GM23248 (cell line): ENCODE data around the gene CARS1. TPM values are rescaled to one million over a fixed set of nuclear protein-coding genes. Genes with fewer than 3 reads are reported as not detected.

Experiments used
- DNase-seq: peaks from one replicate; pipeline ENCODE4 v3.0.0-alpha.2; 2015
- H2AFZ ChIP-seq: fragments of 200-600 bp; sonication (generic); 2 replicates; pipeline ENCODE4 v1.6.1; 2016; ENCODE audit warnings: antibody characterized with exemption
- H3F3A ChIP-seq: fragments of 200-600 bp; sonication (generic); 2 replicates; pipeline ENCODE4 v1.6.1; 2016; ENCODE audit warnings: mild to moderate bottlenecking, antibody characterized with exemption, mixed run types; ENCODE audit not compliant: insufficient read depth
- H3K27ac ChIP-seq: fragments of 200-600 bp; sonication (generic); 2 replicates; pipeline ENCODE4 v1.5.1; 2016; ENCODE audit warnings: mild to moderate bottlenecking
- H3K27me3 ChIP-seq: fragments of 200-600 bp; sonication (generic); replicated peaks from 2 replicates; pipeline ENCODE4 v1.6.1; 2016; ENCODE audit warnings: mild to moderate bottlenecking; ENCODE audit not compliant: insufficient read depth
- H3K36me3 ChIP-seq: fragments of 200-600 bp; sonication (generic); 2 replicates; pipeline ENCODE4 v1.6.1; 2016; ENCODE audit warnings: low read depth, mild to moderate bottlenecking
- H3K4me1 ChIP-seq: fragments of 200-600 bp; sonication (generic); 2 replicates; pipeline ENCODE4 v1.6.1; 2016; ENCODE audit warnings: mild to moderate bottlenecking; ENCODE audit not compliant: insufficient read depth
- H3K4me2 ChIP-seq: fragments of 200-600 bp; sonication (generic); one replicate; pipeline ENCODE4 v1.6.1; 2016; ENCODE audit warnings: mild to moderate bottlenecking; ENCODE audit not compliant: unreplicated experiment
- H3K4me3 ChIP-seq: fragments of 200-600 bp; sonication (generic); 2 replicates; pipeline ENCODE4 v1.5.1; 2016; ENCODE audit warnings: mild to moderate bottlenecking
- H3K79me2 ChIP-seq: fragments of 200-600 bp; sonication (generic); 2 replicates; pipeline ENCODE4 v1.6.1; 2016; ENCODE audit warnings: mild to moderate bottlenecking; ENCODE audit not compliant: insufficient read depth
- H3K9ac ChIP-seq: fragments of 200-600 bp; sonication (generic); 2 replicates; pipeline ENCODE4 v1.6.1; 2016; ENCODE audit warnings: mild to moderate bottlenecking
- H3K9me2 ChIP-seq: fragments of 200-600 bp; sonication (generic); 2 replicates; pipeline ENCODE4 v1.6.1; 2016; ENCODE audit warnings: mixed run types, mild to moderate bottlenecking, moderate library complexity; ENCODE audit not compliant: insufficient read depth
- H3K9me3 ChIP-seq: fragments of 200-600 bp; sonication (generic); one replicate; pipeline ENCODE4 v1.6.1; 2017; ENCODE audit warnings: low read depth
- H4K20me1 ChIP-seq: fragments of 200-600 bp; sonication (generic); 2 replicates; pipeline ENCODE4 v1.6.0; 2016; ENCODE audit not compliant: insufficient read depth
- EZH2 ChIP-seq: fragments of 200-600 bp; sonication (generic); IDR thresholded peaks from 2 replicates; pipeline ENCODE4 v1.6.1; 2018; ENCODE audit warnings: antibody characterized with exemption, mild to moderate bottlenecking; ENCODE audit not compliant: insufficient read depth, poor library complexity, severe bottlenecking
- EZH2phosphoT487 ChIP-seq: fragments of 200-600 bp; sonication (generic); IDR thresholded peaks from 2 replicates; pipeline ENCODE4 v1.6.1; 2018; ENCODE audit warnings: antibody characterized with exemption, moderate library complexity, mild to moderate bottlenecking, low read depth; ENCODE audit not compliant: insufficient read depth
- WGBS, 2 experiments: methylation state at CpG; one replicate each; pipeline ENCODE4 v1.1.6; 2015 to 2017; ENCODE audit warnings: low lambda C conversion rate in 2 of 2, low coverage in 1 of 2; ENCODE audit errors: missing lambda C conversion rate in 2 of 2; 5-methylcytosine and 5-hydroxymethylcytosine counted together
- in situ Hi-C: fragments of 300-500 bp; cut with MboI; formaldehyde crosslinking; loops from 2 replicates; pipeline ENCODE4 v1.15.0; 2020
- polyA plus RNA-seq: library from polyadenylated mRNA; unstranded; fragments of >200 nt; fragmentation: Nextera tagmentation; extraction: Ambion mirVana; gene quantifications from 2 replicates; pipeline ENCODE4 v1.2.1, GENCODE V29; 2016
- total RNA-seq: library from RNA; depleted of rRNA; stranded (reverse); fragments of >200 nt; shearing (Covaris generic); gene quantifications from 2 replicates; pipeline ENCODE4 v1.2.3, GENCODE V29; 2014

Gene CARS1
- total and polyA plus RNA-seq, 2 experiments from 2014 or later = 111 to 115 TPM

DNA sequence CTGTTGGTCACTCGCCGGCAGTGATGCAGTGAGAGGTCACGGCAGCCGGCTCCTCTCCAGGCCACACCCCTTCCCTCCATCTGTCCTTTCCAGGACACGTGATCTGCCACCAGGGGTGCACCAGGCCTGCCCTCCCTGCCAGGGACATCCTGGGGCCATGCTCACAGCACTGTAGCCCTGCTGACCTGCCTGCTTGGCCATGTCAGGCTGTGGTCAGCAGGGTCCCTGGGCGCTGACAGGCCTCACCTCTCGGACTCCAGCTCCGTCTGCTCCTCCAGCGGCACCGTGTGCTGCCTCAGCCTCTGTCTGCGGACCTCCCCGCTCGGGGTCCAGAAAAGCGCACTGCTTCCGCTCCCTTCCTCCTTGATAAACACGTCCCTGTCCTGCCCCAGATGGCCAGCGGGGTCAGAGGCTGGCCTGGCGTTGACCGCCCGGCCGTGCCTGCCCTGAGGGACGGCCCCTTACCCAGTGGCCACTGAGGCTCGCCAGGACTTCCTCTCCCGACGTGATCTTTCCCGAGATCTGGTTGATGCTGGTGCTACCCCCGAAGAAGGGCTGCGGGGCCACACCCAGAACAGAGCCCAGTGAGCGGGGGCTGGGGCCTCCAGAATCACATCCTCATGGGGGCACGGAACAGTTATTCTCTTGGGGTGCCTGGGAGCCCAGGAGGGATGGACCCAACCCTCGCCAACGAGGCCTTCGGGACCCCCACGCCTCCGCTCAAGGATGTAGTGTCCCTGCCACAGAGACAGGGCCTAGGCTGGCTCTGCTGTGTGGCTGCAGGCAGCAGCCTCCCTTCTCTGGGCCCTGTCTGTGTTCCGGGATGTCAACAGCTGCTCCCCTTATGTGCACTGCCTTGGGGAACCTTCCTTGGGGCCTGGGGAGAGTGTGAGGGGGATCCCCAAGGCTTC, 36.3 kb upstream of the CARS1 start:
- no peak overlapping the region for H3K27ac ChIP-seq
- H4K20me1 ChIP-seq = no peaks in the 10 kb centered on the region
- no peak overlapping the region for H3K9ac ChIP-seq
- H3K4me2 ChIP-seq = no peak overlapping the region
- no peaks in the 10 kb centered on the region for H3K36me3 ChIP-seq
- TF ChIP-seq EZH2phosphoT487 (no peak), EZH2 (no peak)
- H3K4me1 ChIP-seq = peaks cover 16% of the 10 kb centered on the region
- DNase-seq = no peak
- H3K79me2 ChIP-seq = no peaks in the 10 kb centered on the region
- no peaks in the 10 kb centered on the region for H3K9me3 ChIP-seq
- no peaks in the 10 kb centered on the region for H3K9me2 ChIP-seq
- no peak overlapping the region for H2AFZ ChIP-seq
- no peaks in the 10 kb centered on the region for H3K27me3 ChIP-seq
- WGBS, 2 experiments = 84 to 87% methylated on average over 35 to 36 of the region's 36 CpGs
- in situ Hi-C loops = no loop called here
- H3F3A ChIP-seq = peaks cover 20% of the 10 kb centered on the region
- H3K4me3 ChIP-seq = no peak overlapping the region

DNA sequence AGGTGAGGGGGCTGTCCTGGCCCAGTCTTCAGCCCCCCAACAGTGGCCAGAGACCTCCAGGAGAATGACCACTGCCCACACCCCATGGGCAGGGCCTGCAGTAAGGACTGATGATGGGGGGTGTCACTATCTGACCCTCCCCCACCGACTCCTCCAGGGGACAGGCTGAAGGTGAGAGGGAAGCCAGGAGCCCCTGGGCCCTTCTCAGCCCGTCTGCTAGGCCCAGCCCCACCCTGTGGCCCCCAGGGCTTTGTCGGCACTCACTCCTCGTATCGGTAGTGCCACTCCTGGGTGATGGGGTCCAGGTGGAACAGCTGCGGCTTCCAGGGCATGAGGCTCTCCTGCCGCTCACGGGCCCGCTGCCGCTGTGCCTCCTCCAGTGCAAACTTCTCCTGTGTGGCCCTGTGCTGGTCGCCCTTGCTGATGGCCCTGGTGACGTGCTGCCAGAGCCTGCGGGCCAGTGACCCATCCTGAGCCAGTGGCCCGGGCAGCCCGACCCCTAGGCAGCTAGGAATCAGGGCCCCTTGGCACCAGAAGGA, 35.4 kb upstream of the CARS1 start:
- Histone ChIP-seq H3K4me2 (no peak overlapping the region), H2AFZ (no peak overlapping the region), H3K4me3 (no peak overlapping the region), H4K20me1 (no peaks in the 10 kb centered on the region), H3K79me2 (no peaks in the 10 kb centered on the region), H3K36me3 (no peaks in the 10 kb centered on the region), H3K27ac (no peak overlapping the region), H3K9me2 (no peaks in the 10 kb centered on the region), H3K9me3 (no peaks in the 10 kb centered on the region), H3K4me1 (peaks cover 16% of the 10 kb centered on the region), H3K27me3 (no peaks in the 10 kb centered on the region), H3K9ac (no peak overlapping the region), H3F3A (peaks cover 20% of the 10 kb centered on the region)
- in situ Hi-C loops = no loop called here
- WGBS, 2 experiments = 83 to 92% methylated on average over 11 to 15 of the region's 15 CpGs
- DNase-seq = no peak
- TF ChIP-seq EZH2 (no peak), EZH2phosphoT487 (no peak)

DNA sequence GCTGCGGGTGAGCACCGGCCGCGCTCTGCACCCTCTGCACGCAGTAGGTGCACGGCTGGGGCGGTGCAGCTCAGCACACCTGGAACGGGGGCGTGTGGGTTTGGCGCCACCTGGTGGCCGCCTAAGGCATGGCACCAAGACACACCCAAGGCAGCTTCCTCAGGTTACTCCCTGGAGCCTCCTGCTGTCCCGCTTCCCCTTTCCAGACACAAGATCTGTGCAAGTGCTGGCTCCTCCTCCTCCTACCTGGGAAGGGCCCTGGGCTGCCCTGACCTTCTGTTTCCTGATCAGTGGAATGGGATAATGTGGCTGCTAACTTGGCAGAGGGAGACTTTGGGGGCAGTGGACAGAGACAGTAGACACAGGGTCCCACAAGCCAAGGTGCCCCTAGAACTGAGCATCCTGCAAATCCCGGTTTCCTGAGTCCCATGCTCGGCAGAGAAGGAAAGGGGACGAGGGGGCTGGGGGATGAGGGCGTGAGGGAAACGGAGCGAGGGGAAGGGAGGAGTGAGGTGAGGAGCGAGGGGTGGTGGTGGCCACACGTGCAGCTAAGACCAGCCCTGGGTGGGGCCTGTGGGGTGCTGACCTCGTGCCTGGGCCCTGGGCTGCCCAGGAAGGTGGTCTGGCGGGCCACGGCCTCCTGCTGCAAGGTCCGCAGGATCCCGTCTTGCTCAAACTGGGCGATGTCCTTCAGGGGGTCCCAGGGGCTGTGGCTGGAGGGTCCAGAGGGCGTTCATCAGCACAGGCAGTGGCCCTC, 34.8 kb upstream of the CARS1 start:
- no peaks in the 10 kb centered on the region for H3K27me3 ChIP-seq
- H3K4me2 ChIP-seq = no peak overlapping the region
- H3K9me3 ChIP-seq = no peaks in the 10 kb centered on the region
- H3K79me2 ChIP-seq = no peaks in the 10 kb centered on the region
- no peak overlapping the region for H3K9ac ChIP-seq
- no peak overlapping the region for H3K27ac ChIP-seq
- in situ Hi-C loops = no loop called here
- H4K20me1 ChIP-seq = no peaks in the 10 kb centered on the region
- no peak overlapping the region for H2AFZ ChIP-seq
- H3K4me1 ChIP-seq = peaks cover 16% of the 10 kb centered on the region
- peak; percentile 62 for DNase-seq
- no peaks in the 10 kb centered on the region for H3K36me3 ChIP-seq
- no peaks in the 10 kb centered on the region for H3K9me2 ChIP-seq
- no peak for TF ChIP-seq EZH2
- WGBS, 2 experiments = 32 to 62% methylated on average over 18 to 20 of the region's 27 CpGs
- peaks cover 20% of the 10 kb centered on the region for H3F3A ChIP-seq
- H3K4me3 ChIP-seq = no peak overlapping the region

DNA sequence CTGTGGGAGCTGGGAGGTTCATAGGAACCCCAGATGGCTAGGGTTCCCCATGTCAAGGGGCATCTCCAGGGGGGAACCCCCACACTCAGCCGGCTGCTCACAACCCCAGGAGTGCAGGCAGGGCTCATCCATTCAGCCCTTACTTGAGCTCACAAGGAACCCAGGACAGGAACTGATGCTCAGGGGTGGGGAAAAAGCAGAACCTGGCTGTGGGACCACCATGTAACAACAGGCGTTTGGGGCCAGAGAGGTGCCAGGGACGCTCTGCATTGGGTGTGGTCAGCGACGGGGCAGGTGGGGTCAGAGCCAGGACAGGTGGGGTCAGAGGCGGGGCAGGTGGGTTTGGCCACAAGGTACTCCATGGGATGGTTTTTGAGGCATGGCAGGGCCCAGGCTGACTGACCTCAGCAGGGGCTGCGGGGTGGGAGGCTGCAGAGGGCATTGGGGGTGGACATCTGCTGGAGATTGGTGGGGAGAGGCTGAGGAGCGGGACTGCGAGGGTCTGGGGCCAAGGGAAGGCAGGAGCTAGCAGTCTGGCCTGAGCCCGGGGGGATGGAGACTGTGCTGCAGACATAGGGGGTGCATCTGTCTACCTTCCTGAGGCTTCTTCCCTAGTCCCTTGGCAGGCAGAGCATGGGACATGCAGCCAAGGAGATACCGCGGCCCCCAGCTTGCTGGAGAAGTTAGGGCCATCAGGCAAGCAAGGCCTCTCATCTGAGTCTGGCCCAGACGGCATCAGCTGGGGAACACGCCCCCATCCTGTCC, 34.0 kb upstream of the CARS1 start:
- Histone ChIP-seq H4K20me1 (no peaks in the 10 kb centered on the region), H3K27me3 (no peaks in the 10 kb centered on the region), H3K9me2 (no peaks in the 10 kb centered on the region), H3K4me3 (no peak overlapping the region), H3K4me1 (peaks cover 15% of the 10 kb centered on the region), H3K36me3 (no peaks in the 10 kb centered on the region), H3K9ac (no peak overlapping the region), H3K4me2 (no peak overlapping the region), H3F3A (peaks cover 15% of the 10 kb centered on the region), H2AFZ (no peak overlapping the region), H3K79me2 (no peaks in the 10 kb centered on the region), H3K9me3 (no peaks in the 10 kb centered on the region), H3K27ac (no peak overlapping the region)
- in situ Hi-C loops = no loop called here
- TF ChIP-seq EZH2phosphoT487 = no peak
- no peak for TF ChIP-seq EZH2
- no peak for DNase-seq
- 56 to 59% methylated on average over 9 to 12 of the region's 14 CpGs for WGBS, 2 experiments
